Lower leg skin (tissue), 3 donors: ENCODE results near the gene RND2.

Source experiments
- CTCF ChIP-seq, 3 donors: fragments of 450-650 bp; IDR thresholded peaks; one replicate each; pipeline ENCODE4 v1.5.1; 2016; ENCODE audit warnings: antibody characterized with exemption in 3 of 3, mild to moderate bottlenecking in 3 of 3, moderate library complexity in 2 of 3
- POLR2A ChIP-seq, 2 donors: fragments of 450-650 bp; IDR thresholded peaks; one replicate each; pipeline ENCODE4 v1.6.1; 2016 to 2017; ENCODE audit warnings: antibody characterized with exemption in 2 of 2, mild to moderate bottlenecking in 1 of 2, moderate library complexity in 1 of 2

GRCh38 chr17:42997390-42997983, 27.5 kb upstream of the RND2 start:
- TF ChIP-seq POLR2A (IDR thresholded peaks at IDR 0.05) (no peak), CTCF (IDR thresholded peaks at IDR 0.05) (no peak)
